K562 (cell line): Measurements from ENCODE around the gene MMP2. TPM values are rescaled to one million over a fixed set of nuclear protein-coding genes. Genes with fewer than 3 reads are reported as not detected.

ENCODE experiments used
- ATF3 ChIP-seq, 2 experiments: fragments of 450-650 bp in 1 of 2; sonication (generic) in 1 of 2; formaldehyde crosslinking in 1 of 2; IDR thresholded peaks in 1 of 2; conservative IDR thresholded peaks in 1 of 2; 2 replicates each; pipeline versions ENCODE4 v1.6.1 to v1.8.1; 2016 to 2023; ENCODE audit warnings: mild to moderate bottlenecking in 2 of 2, moderate library complexity in 2 of 2, inconsistent platforms in 1 of 2, missing genetic modification reagents in 1 of 2
- E2F8 ChIP-seq: fragments of 450-650 bp; IDR thresholded peaks from 2 replicates; pipeline ENCODE4 v1.7.1; 2018; ENCODE audit warnings: mild to moderate bottlenecking, low read depth; ENCODE audit not compliant: partially characterized antibody
- ELK1 ChIP-seq: sonication (generic); formaldehyde crosslinking; IDR thresholded peaks from 2 replicates; pipeline ENCODE4 v1.8.1; 2022; ENCODE audit warnings: missing genetic modification reagents
- POU5F1 ChIP-seq: fragments of 150-350 bp; IDR thresholded peaks from 2 replicates; pipeline ENCODE4 v1.6.1; 2014; ENCODE audit warnings: borderline replicate concordance, low read length, low read depth, mild to moderate bottlenecking; ENCODE audit not compliant: partially characterized antibody
- RAD51 ChIP-seq: fragments of 450-650 bp; IDR thresholded peaks from 2 replicates; pipeline ENCODE4 v1.7.1; 2016; ENCODE audit warnings: low read depth, mild to moderate bottlenecking, borderline replicate concordance
- YY1 ChIP-seq, 3 experiments: IDR thresholded peaks; 2 replicates each; pipeline ENCODE4 v1.6.1; 2011; ENCODE audit warnings: low read length in 2 of 3, mild to moderate bottlenecking in 2 of 3, moderate library complexity in 2 of 3, borderline replicate concordance in 1 of 3, control low read depth in 1 of 3, low read depth in 1 of 3; ENCODE audit not compliant: insufficient read depth in 3 of 3, insufficient replicate concordance in 2 of 3, control insufficient read depth in 1 of 3, insufficient read length in 1 of 3; ENCODE audit errors: extremely low read depth in 1 of 3
- ZBTB34 ChIP-seq: fragments of 250-450 bp; sonication (Bioruptor Pico); IDR thresholded peaks from 2 replicates; pipeline ENCODE4 v1.8.0; 2021; ENCODE audit warnings: mild to moderate bottlenecking, moderate library complexity
- ZNF766 ChIP-seq: fragments of 200-800 bp; sonication (Bioruptor generic); conservative IDR thresholded peaks from 2 replicates; pipeline ENCODE4 v1.6.1; 2016; ENCODE audit warnings: missing genetic modification characterization, missing compliant biosample characterization
- polyA plus RNA-seq, 8 experiments: library from polyadenylated mRNA; depleted of rRNA in 4 of 8; stranded (reverse) in 5 of 8; unstranded in 3 of 8; fragments of >200 nt; fragmentation: Nextera tagmentation in 2 of 8; fragmentation: Illumina TruSeq in 1 of 8; extraction: Ambion mirVana in 2 of 8; extraction: Trizol in 1 of 8; gene quantifications; 2 replicates each; pipeline versions ENCODE4 v1.2.1 to v1.2.3, GENCODE V29; 2011 to 2014; ENCODE audit warnings: inconsistent platforms in 1 of 8, missing spikeins in 1 of 8
- total RNA-seq, 7 experiments: library from RNA; depleted of rRNA in 6 of 7; stranded (reverse); fragments of >200 nt in 6 of 7; fragmentation: Illumina TruSeq in 2 of 7; extraction: Trizol in 2 of 7; gene quantifications; 2 replicates each; pipeline versions ENCODE4 v1.2.1 to v1.2.3, GENCODE V29; 2011 to 2021; ENCODE audit warnings: low replicate concordance in 1 of 7

Gene MMP2
- total and polyA plus RNA-seq, 9 of the 15 experiments (the other 6 are each of a cell fraction or from before 2014, with no cell fraction given): 0.05 to 0.53 TPM; not detected in 7

- TF ChIP-seq ZBTB34 (CRISPR knock-in tag) (no peak), POU5F1 (no peak), ATF3 (IDR thresholded peaks at IDR 0.05) (peak; percentile 18; the same call in 1 of the 2 replicates), ATF3 (CRISPR knock-in tag; conservative IDR thresholded peaks at IDR 0.05) (no peak), RAD51 (no peak), ELK1 (no peak), YY1 (IDR thresholded peaks at IDR 0.05; ENCODE audit: borderline replicate concordance in 1 of 3, control insufficient read depth in 1 of 3, extremely low read depth in 1 of 3, insufficient read depth in 3 of 3, insufficient read length in 1 of 3, insufficient replicate concordance in 2 of 3, low read depth in 1 of 3, low read length in 2 of 3) (no peak), ZNF766 (CRISPR knock-in tag) (peak; percentile 47; the same call in 1 of the 2 replicates), E2F8 (no peak)
- TF ChIP-seq, all 486 proteins: peak for 3
These were observed 7.4 kb upstream of the MMP2 start (continued) for GRCh38 chr16:55471448-55472097.
